ENCODE measurements around the gene SCGN.

SCGN gene

DNA sequence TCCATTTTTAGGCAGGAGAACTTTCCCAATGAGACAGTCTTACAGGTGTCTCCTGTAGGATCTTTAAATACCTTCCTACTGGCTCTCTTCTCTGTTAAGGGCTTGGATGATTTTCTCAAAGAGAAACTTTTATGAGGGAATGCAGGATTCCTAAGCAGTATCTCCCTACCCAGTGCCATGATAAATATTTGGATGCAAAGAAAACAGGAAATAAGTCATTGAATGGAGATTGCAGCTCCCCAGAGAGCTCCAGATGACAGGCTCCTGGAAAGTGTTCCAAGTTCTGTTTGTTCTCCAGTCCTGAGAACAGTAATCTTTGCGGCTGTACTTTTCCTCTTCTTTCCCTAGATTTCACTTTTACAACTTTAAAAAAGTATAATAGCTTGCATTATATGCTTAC is 2.4 kb upstream of the SCGN start:
- Histone ChIP-seq H3K9ac (no peak overlapping the region), H3K27ac (no peak overlapping the region), H3K4me1 (no peaks in the 10 kb centered on the region), H3K9me3 (ENCODE audit: control insufficient read depth, low read length) (no peaks in the 10 kb centered on the region), H2AFZ (no peak overlapping the region), H3K4me2 (ENCODE audit: low read length) (no peak overlapping the region), H3K4me3 (ENCODE audit: low read depth, low read length) (no peak overlapping the region), H3K36me3 (ENCODE audit: control insufficient read depth, insufficient read depth, low read length) (no peaks in the 10 kb centered on the region), H3K79me2 (no peaks in the 10 kb centered on the region), H3K27me3 (ENCODE audit: control insufficient read depth, insufficient read depth, low read length) (no peaks in the 10 kb centered on the region)
- TF ChIP-seq, protein P1, sequence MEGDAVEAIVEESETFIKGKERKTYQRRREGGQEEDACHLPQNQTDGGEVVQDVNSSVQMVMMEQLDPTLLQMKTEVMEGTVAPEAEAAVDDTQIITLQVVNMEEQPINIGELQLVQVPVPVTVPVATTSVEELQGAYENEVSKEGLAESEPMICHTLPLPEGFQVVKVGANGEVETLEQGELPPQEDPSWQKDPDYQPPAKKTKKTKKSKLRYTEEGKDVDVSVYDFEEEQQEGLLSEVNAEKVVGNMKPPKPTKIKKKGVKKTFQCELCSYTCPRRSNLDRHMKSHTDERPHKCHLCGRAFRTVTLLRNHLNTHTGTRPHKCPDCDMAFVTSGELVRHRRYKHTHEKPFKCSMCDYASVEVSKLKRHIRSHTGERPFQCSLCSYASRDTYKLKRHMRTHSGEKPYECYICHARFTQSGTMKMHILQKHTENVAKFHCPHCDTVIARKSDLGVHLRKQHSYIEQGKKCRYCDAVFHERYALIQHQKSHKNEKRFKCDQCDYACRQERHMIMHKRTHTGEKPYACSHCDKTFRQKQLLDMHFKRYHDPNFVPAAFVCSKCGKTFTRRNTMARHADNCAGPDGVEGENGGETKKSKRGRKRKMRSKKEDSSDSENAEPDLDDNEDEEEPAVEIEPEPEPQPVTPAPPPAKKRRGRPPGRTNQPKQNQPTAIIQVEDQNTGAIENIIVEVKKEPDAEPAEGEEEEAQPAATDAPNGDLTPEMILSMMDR (IDR thresholded peaks at IDR 0.05) = no peak

DNA sequence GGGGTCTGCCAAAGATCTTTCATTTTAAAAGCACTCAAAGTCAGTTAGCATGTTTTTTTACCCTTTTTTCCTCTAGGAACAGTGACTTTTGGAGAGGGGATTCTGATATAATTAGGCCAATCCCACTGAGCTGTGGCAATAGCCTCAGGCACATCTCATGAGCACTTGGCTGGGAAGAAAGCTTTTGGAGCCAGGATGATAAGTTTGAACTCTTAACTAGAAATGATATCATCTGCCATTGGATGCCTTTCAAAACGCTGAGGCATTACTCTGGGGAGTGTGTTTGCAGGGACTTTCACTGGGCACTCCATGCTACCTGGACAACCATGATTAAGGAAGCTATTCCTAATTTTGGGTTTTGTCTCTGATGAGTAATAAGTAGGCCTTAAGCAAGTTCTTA is 3.7 kb downstream of the SCGN start:
- H3K4me1 ChIP-seq = no peaks in the 10 kb centered on the region
- H3K9me3 ChIP-seq (ENCODE audit: control insufficient read depth, low read length) = no peaks in the 10 kb centered on the region
- no peaks in the 10 kb centered on the region for H3K27me3 ChIP-seq (ENCODE audit: control insufficient read depth, insufficient read depth, low read length)

DNA sequence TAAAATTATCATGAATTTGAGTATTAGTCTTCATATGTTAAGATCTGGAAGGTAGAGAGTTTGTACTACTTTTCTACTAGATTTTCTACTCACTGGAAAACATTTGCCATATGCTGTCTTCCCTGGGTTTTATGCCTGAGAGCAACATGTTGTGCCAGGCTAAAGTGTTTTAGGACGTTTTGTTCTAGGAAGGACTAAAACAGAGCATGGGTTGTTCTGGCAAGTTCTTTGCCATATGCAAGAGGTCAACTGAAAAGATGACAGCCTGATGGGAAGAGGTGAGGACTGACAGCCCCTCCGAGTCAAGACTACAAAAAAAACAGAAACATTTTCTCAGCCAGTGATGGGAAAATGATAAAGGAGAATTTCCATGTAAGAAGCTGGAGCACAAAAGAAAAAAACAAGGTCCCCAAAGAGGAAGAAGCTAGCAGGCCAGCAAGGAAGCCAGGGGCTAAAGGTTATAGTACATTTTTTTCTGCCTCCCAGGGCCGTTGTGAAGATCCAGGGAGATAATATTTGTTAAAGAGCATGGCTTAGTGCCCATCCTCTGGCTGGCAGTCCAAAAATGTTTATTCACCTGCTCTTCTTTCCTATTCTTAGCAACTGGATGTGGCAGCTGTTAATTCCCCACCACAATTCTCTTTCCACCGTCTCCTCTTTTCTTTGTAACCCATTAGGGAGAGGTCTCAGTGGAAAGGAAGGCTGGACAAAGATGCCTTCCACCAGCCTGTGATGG is 7.8 kb downstream of the SCGN start:
- H3K9me3 ChIP-seq (ENCODE audit: control insufficient read depth, low read length) = no peaks in the 10 kb centered on the region
- H3K9ac ChIP-seq = no peak overlapping the region
- no peaks in the 10 kb centered on the region for H3K79me2 ChIP-seq
- H3K4me3 ChIP-seq (ENCODE audit: low read depth, low read length) = no peak overlapping the region
- TF ChIP-seq, protein P1 (IDR thresholded peaks at IDR 0.05) = no peak
- H3K4me2 ChIP-seq (ENCODE audit: low read length) = no peak overlapping the region
- no peak overlapping the region for H3K27ac ChIP-seq
- H3K27me3 ChIP-seq (ENCODE audit: control insufficient read depth, insufficient read depth, low read length) = no peaks in the 10 kb centered on the region
- no peaks in the 10 kb centered on the region for H3K36me3 ChIP-seq (ENCODE audit: control insufficient read depth, insufficient read depth, low read length)
- H3K4me1 ChIP-seq = no peaks in the 10 kb centered on the region
- no peak overlapping the region for H2AFZ ChIP-seq

More for the DNA sequence above, 3.7 kb downstream of the SCGN start:
- Histone ChIP-seq H3K27ac (no peak overlapping the region), H2AFZ (no peak overlapping the region), H3K4me3 (ENCODE audit: low read depth, low read length) (no peak overlapping the region), H3K36me3 (ENCODE audit: control insufficient read depth, insufficient read depth, low read length) (no peaks in the 10 kb centered on the region), H3K4me2 (ENCODE audit: low read length) (no peak overlapping the region), H3K9ac (no peak overlapping the region), H3K79me2 (no peaks in the 10 kb centered on the region)
- TF ChIP-seq, protein P1 (IDR thresholded peaks at IDR 0.05) = no peak

DNA sequence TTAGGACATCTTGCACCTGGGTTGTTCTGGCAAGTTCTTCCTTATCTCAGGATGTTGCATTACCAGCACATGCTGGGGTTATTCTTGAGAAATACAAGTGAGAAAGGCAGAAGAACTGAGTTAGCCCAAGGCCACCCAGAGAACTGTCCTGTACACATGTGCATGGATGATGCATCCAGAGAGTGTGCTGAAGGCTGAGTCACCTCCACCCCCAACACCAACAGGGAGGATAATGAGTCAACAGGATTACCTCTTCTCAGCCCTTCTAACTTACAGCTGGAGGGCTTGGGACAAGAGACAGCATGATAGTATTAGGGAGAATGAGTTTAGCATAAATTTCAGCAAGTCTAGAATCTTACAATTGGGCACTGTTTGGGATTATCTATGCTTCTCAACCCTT is 8.5 kb downstream of the SCGN start:
- H3K9ac ChIP-seq = no peak overlapping the region
- H3K4me2 ChIP-seq (ENCODE audit: low read length) = no peak overlapping the region
- H3K27ac ChIP-seq = no peak overlapping the region
- H3K27me3 ChIP-seq (ENCODE audit: control insufficient read depth, insufficient read depth, low read length) = no peaks in the 10 kb centered on the region
- no peak overlapping the region for H2AFZ ChIP-seq
- no peaks in the 10 kb centered on the region for H3K36me3 ChIP-seq (ENCODE audit: control insufficient read depth, insufficient read depth, low read length)
- H3K4me1 ChIP-seq = no peaks in the 10 kb centered on the region
- H3K79me2 ChIP-seq = no peaks in the 10 kb centered on the region
- TF ChIP-seq, protein P1 (IDR thresholded peaks at IDR 0.05) = no peak
- no peak overlapping the region for H3K4me3 ChIP-seq (ENCODE audit: low read depth, low read length)
- no peaks in the 10 kb centered on the region for H3K9me3 ChIP-seq (ENCODE audit: control insufficient read depth, low read length)

Data from parathyroid adenoma (tissue), 2 donors.